Measurements from ENCODE around the gene NACAD. TPM values are rescaled to one million over a fixed set of nuclear protein-coding genes. Genes with fewer than 3 reads are reported as not detected.

NACAD gene
- total and polyA plus RNA-seq, 8 donors = 0.29 to 24.1 (median 1.1) TPM

- 95 to 98% (median 96%) methylated on average over 3 of the region's 3 CpGs for WGBS, 5 donors
Measured at GRCh38 chr7:45060295-45060694, 28.5 kb downstream of the NACAD start.

GRCh38 chr7:45057878-45058277 is 30.9 kb downstream of the NACAD start:
- Histone ChIP-seq H3K4me3 (no peak overlapping the region), H3K27ac (no peak overlapping the region), H3K27me3 (no peaks in the 10 kb centered on the region), H3K36me3 (peaks cover 6 to 22% (median 9%) of the 10 kb centered on the region in 4 donors), H3K9me3 (no peaks in the 10 kb centered on the region), H3K4me1 (no peaks in the 10 kb centered on the region)
- DNase-seq = no peak
- TF ChIP-seq EP300 (IDR thresholded peaks at IDR 0.05) = no peak
- no peak for TF ChIP-seq POLR2A (IDR thresholded peaks at IDR 0.05)
- no peak for TF ChIP-seq CTCF (IDR thresholded peaks at IDR 0.05)
- no peak for TF ChIP-seq POLR2AphosphoS5 (IDR thresholded peaks at IDR 0.05)
- 84 to 88% (median 85%) methylated on average over 5 of the region's 5 CpGs for WGBS, 5 donors
- intact Hi-C loops (cut with DNase I; ENCODE audit: low total_unique reads) = no loop called here

More at GRCh38 chr7:45060295-45060694, 28.5 kb downstream of the NACAD start:
- H3K27ac ChIP-seq = no peak overlapping the region
- intact Hi-C loops (cut with DNase I; ENCODE audit: low total_unique reads) = no loop called here
- DNase-seq = no peak
- H3K4me1 ChIP-seq = no peaks in the 10 kb centered on the region
- H3K27me3 ChIP-seq = no peaks in the 10 kb centered on the region
- no peaks in the 10 kb centered on the region for H3K9me3 ChIP-seq
- peaks cover 14 to 30% (median 18%) of the 10 kb centered on the region in 4 donors for H3K36me3 ChIP-seq
- TF ChIP-seq POLR2AphosphoS5 (IDR thresholded peaks at IDR 0.05) (no peak), POLR2A (IDR thresholded peaks at IDR 0.05) (no peak), EP300 (IDR thresholded peaks at IDR 0.05) (no peak), CTCF (IDR thresholded peaks at IDR 0.05) (no peak)
- H3K4me3 ChIP-seq = no peak overlapping the region

GRCh38 chr7:45055594-45056219 is 33.1 kb downstream of the NACAD start:
- no peaks in the 10 kb centered on the region for H3K9me3 ChIP-seq
- TF ChIP-seq EP300 (IDR thresholded peaks at IDR 0.05) = no peak
- no peak for TF ChIP-seq CTCF (IDR thresholded peaks at IDR 0.05)
- no peaks in the 10 kb centered on the region for H3K27me3 ChIP-seq
- H3K4me1 ChIP-seq = no peaks in the 10 kb centered on the region
- H3K27ac ChIP-seq = no peak overlapping the region
- WGBS, 5 donors = 94 to 97% (median 96%) methylated on average over 5 of the region's 5 CpGs
- H3K4me3 ChIP-seq = no peak overlapping the region
- peaks cover 8 to 32% (median 19%) of the 10 kb centered on the region in 4 donors for H3K36me3 ChIP-seq
- no peak for DNase-seq
- intact Hi-C loops (cut with DNase I; ENCODE audit: low total_unique reads) = no loop called here

GRCh38 chr7:45055016-45055415 is 33.8 kb downstream of the NACAD start:
- Histone ChIP-seq H3K27me3 (no peaks in the 10 kb centered on the region), H3K4me1 (no peaks in the 10 kb centered on the region), H3K9me3 (no peaks in the 10 kb centered on the region), H3K4me3 (no peak overlapping the region), H3K36me3 (peaks cover 8 to 39% (median 22%) of the 10 kb centered on the region in 4 donors), H3K27ac (no peak overlapping the region)
- no peak for DNase-seq
- no peak for TF ChIP-seq EP300 (IDR thresholded peaks at IDR 0.05)
- no peak for TF ChIP-seq CTCF (IDR thresholded peaks at IDR 0.05)
- no peak for TF ChIP-seq POLR2AphosphoS5 (IDR thresholded peaks at IDR 0.05)
- no peak for TF ChIP-seq POLR2A (IDR thresholded peaks at IDR 0.05)
- WGBS, 5 donors = 88 to 94% (median 92%) methylated on average over 5 of the region's 5 CpGs
- intact Hi-C loops (cut with DNase I; ENCODE audit: low total_unique reads) = no loop called here

Measured in stomach (tissue), 9 donors.